ENCODE data around the gene KRT9.

KRT9 gene

GRCh38 chr17:41528959-41529353 lies 42.9 kb downstream of the KRT9 start:
- no peak for DNase-seq (ENCODE audit: low read depth)

GRCh38 chr17:41527063-41528023 lies 44.5 kb downstream of the KRT9 start:
- no peak for DNase-seq (ENCODE audit: low read depth)

- DNase-seq (ENCODE audit: low read depth): no peak
Observed at GRCh38 chr17:41524261-41524660, 47.6 kb downstream of the KRT9 start.

GRCh38 chr17:41523787-41524186 lies 48.1 kb downstream of the KRT9 start:
- DNase-seq (ENCODE audit: low read depth): no peak

GRCh38 chr17:41523225-41523593 lies 48.6 kb downstream of the KRT9 start:
- DNase-seq (ENCODE audit: low read depth): no peak

- no peak for DNase-seq (ENCODE audit: low read depth)
Observed at GRCh38 chr17:41522301-41523224, 49.3 kb downstream of the KRT9 start.

- DNase-seq (ENCODE audit: low read depth): no peak
Observed at GRCh38 chr17:41521574-41522261, 50.1 kb downstream of the KRT9 start.

GRCh38 chr17:41520821-41521521 lies 50.9 kb downstream of the KRT9 start:
- no peak for DNase-seq (ENCODE audit: low read depth)

GRCh38 chr17:41519501-41520224 lies 52.2 kb downstream of the KRT9 start:
- DNase-seq (ENCODE audit: low read depth): no peak

- no peak for DNase-seq (ENCODE audit: low read depth)
Observed at GRCh38 chr17:41518789-41519449, 52.9 kb downstream of the KRT9 start, which contains the start of gene KRT15. KRT15 (minus strand) TSS chr17:41518890; CDS start chr17:41518827, 63 bp downstream.

GRCh38 chr17:41518031-41518430 lies 53.8 kb downstream of the KRT9 start:
- DNase-seq (ENCODE audit: low read depth): no peak

- no peak for DNase-seq (ENCODE audit: low read depth)
Observed at GRCh38 chr17:41516830-41517283, 55.0 kb downstream of the KRT9 start.

- no peak for DNase-seq (ENCODE audit: low read depth)
Observed at GRCh38 chr17:41516147-41516829, 55.6 kb downstream of the KRT9 start.
